ENCODE measurements around the gene FBXO9. TPM values are rescaled to one million over a fixed set of nuclear protein-coding genes. Genes with fewer than 3 reads are reported as not detected.
"Not testable (repeated sequence)": the region's sequence is repeated elsewhere in the genome, so short reads cannot be mapped to it uniquely, and the experiment has no call there.

FBXO9 gene
- total RNA-seq, 4 donors from 2014 or later: 35.2 to 113 (median 43.2) TPM

DNA sequence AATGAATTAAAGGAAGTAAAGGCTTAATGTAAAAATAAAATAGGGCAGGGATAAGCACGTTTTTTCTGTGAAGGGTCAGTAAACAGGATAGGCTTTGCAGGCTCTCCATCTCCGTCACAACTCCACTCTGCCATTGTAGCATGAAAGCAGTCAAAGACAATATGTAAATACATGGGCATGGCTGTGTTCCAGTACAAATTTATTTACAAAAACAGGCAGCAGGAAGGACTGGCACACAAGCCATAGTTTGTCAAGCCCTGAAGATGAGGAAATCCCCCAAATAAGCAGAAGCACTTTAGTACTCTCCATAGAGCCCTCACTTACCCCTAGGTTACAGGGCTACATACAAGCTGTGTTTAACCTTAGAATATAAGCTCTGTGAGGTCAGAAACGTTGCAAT, 8.9 kb upstream of the FBXO9 start:
- no peak overlapping the region for H3K4me3 ChIP-seq
- no peaks in the 10 kb centered on the region for H3K9me3 ChIP-seq
- WGBS: 53% methylated on average over 3 of the region's 3 CpGs
- TF ChIP-seq, protein P1, sequence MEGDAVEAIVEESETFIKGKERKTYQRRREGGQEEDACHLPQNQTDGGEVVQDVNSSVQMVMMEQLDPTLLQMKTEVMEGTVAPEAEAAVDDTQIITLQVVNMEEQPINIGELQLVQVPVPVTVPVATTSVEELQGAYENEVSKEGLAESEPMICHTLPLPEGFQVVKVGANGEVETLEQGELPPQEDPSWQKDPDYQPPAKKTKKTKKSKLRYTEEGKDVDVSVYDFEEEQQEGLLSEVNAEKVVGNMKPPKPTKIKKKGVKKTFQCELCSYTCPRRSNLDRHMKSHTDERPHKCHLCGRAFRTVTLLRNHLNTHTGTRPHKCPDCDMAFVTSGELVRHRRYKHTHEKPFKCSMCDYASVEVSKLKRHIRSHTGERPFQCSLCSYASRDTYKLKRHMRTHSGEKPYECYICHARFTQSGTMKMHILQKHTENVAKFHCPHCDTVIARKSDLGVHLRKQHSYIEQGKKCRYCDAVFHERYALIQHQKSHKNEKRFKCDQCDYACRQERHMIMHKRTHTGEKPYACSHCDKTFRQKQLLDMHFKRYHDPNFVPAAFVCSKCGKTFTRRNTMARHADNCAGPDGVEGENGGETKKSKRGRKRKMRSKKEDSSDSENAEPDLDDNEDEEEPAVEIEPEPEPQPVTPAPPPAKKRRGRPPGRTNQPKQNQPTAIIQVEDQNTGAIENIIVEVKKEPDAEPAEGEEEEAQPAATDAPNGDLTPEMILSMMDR (IDR thresholded peaks at IDR 0.05): no peak
- TF ChIP-seq POLR2A (IDR thresholded peaks at IDR 0.05) (no peak), POLR2AphosphoS5 (IDR thresholded peaks at IDR 0.05) (no peak), EP300 (IDR thresholded peaks at IDR 0.05) (no peak)
- peaks cover 49% of the 10 kb centered on the region for H3K4me1 ChIP-seq
- H3K36me3 ChIP-seq: peaks cover 7% of the 10 kb centered on the region
- no peaks in the 10 kb centered on the region for H3K27me3 ChIP-seq
- no peak for DNase-seq (ENCODE audit: low spot score in 2 of 2)
- no peak overlapping the region for H3K27ac ChIP-seq

GRCh38 chr6:53058388-53059195, 6.6 kb upstream of the FBXO9 start:
- Histone ChIP-seq H3K27me3 (no peaks in the 10 kb centered on the region), H3K9me3 (no peaks in the 10 kb centered on the region), H3K4me1 (peaks cover 55% of the 10 kb centered on the region), H3K36me3 (no peaks in the 10 kb centered on the region), H3K4me3 (peak overlapping the region; percentile 95), H3K27ac (no peak overlapping the region)
- TF ChIP-seq POLR2A (IDR thresholded peaks at IDR 0.05): no peak
- no peak for TF ChIP-seq POLR2AphosphoS5 (IDR thresholded peaks at IDR 0.05)
- TF ChIP-seq, protein P1 (IDR thresholded peaks at IDR 0.05): no peak
- no peak for TF ChIP-seq EP300 (IDR thresholded peaks at IDR 0.05)
- no peak for DNase-seq (ENCODE audit: low spot score in 2 of 2)
- 79% methylated on average over 4 of the region's 4 CpGs for WGBS

GRCh38 chr6:53059648-53060589, 5.3 kb upstream of the FBXO9 start:
- H3K4me1 ChIP-seq: peaks cover 63% of the 10 kb centered on the region
- DNase-seq (ENCODE audit: low spot score in 2 of 2): no peak
- no peak for TF ChIP-seq EP300 (IDR thresholded peaks at IDR 0.05)
- TF ChIP-seq POLR2AphosphoS5 (IDR thresholded peaks at IDR 0.05): no peak
- TF ChIP-seq POLR2A (IDR thresholded peaks at IDR 0.05): no peak
- TF ChIP-seq, protein P1 (IDR thresholded peaks at IDR 0.05): no peak
- WGBS: 30% methylated on average over 3 of the region's 3 CpGs
- H3K4me3 ChIP-seq: peak overlapping the region; percentile 95
- no peaks in the 10 kb centered on the region for H3K27me3 ChIP-seq
- no peak overlapping the region for H3K27ac ChIP-seq
- H3K36me3 ChIP-seq: no peaks in the 10 kb centered on the region
- H3K9me3 ChIP-seq: no peaks in the 10 kb centered on the region

- peak overlapping the region; percentile 95 for H3K4me3 ChIP-seq
- WGBS: 11% methylated on average over 5 of the region's 5 CpGs
Observed at GRCh38 chr6:53062169-53062539, 3.0 kb upstream of the FBXO9 start.

GRCh38 chr6:53064255-53064654, 949 bp upstream of the FBXO9 start:
- H3K36me3 ChIP-seq; H3K27me3 ChIP-seq; H3K27ac ChIP-seq; H3K9me3 ChIP-seq; DNase-seq (ENCODE audit: low spot score in 2 of 2): not testable (repeated sequence)
- H3K4me3 ChIP-seq: peak overlapping the region; percentile 83
- 65% methylated on average over 16 of the region's 16 CpGs for WGBS
- peaks cover 60% of the 10 kb centered on the region for H3K4me1 ChIP-seq

More at GRCh38 chr6:53062169-53062539, 3.0 kb upstream of the FBXO9 start:
- peaks cover 62% of the 10 kb centered on the region for H3K4me1 ChIP-seq
- TF ChIP-seq POLR2A (IDR thresholded peaks at IDR 0.05): no peak
- TF ChIP-seq POLR2AphosphoS5 (IDR thresholded peaks at IDR 0.05): no peak
- no peak for TF ChIP-seq EP300 (IDR thresholded peaks at IDR 0.05)
- TF ChIP-seq, protein P1 (IDR thresholded peaks at IDR 0.05): no peak
- H3K36me3 ChIP-seq: no peaks in the 10 kb centered on the region
- H3K27ac ChIP-seq: peak overlapping the region; percentile 97
- H3K27me3 ChIP-seq: no peaks in the 10 kb centered on the region
- no peaks in the 10 kb centered on the region for H3K9me3 ChIP-seq
- DNase-seq (ENCODE audit: low spot score in 2 of 2): no peak
